ENCODE measurements around the gene DPY19L1.
"Not testable (repeated sequence)": the region's sequence is repeated elsewhere in the genome, so short reads cannot be mapped to it uniquely, and the experiment has no call there.

- not testable (repeated sequence) for TF ChIP-seq CTCF (conservative IDR thresholded peaks at IDR 0.05; ENCODE audit: low read depth, low read length); EZH2phosphoT487 (IDR thresholded peaks at IDR 0.05; ENCODE audit: borderline replicate concordance, low read length)
These were observed 119.0 kb downstream of the DPY19L1 start for GRCh38 chr7:34918198-34918861.
